B cell (primary cell): Measurements from ENCODE around the gene EFCAB3.
"Not testable (repeated sequence)": the region's sequence is repeated elsewhere in the genome, so short reads cannot be mapped to it uniquely, and the experiment has no call there.

Experiments used
- CTCF ChIP-seq: fragments of 200-600 bp; IDR thresholded peaks from one replicate; pipeline ENCODE4 v1.8.0; 2022; ENCODE audit warnings: antibody characterized with exemption, mild to moderate bottlenecking
- EZH2 ChIP-seq: IDR thresholded peaks from 2 replicates; pipeline ENCODE4 v1.6.1; 2012; ENCODE audit warnings: borderline replicate concordance, low read depth, mild to moderate bottlenecking, moderate library complexity, low read length; ENCODE audit not compliant: insufficient read depth, poor library complexity, severe bottlenecking

GRCh38 chr17:62454111-62454510 is 73.8 kb downstream of the EFCAB3 start:
- TF ChIP-seq EZH2, CTCF: not testable (repeated sequence)
